H1 (cell line): ENCODE data around the gene UNC93A.

ENCODE experiments used
- CBX8 ChIP-seq: fragments of 300-800, 300-1000 bp; sonication (generic); IDR thresholded peaks from 2 replicates; pipeline ENCODE4 v1.7.1; 2016; ENCODE audit warnings: low read depth, low read length, borderline replicate concordance
- EP300 ChIP-seq, 2 experiments: IDR thresholded peaks; 1 replicate in 1 of 2; 2 replicates in 1 of 2; pipeline ENCODE4 v1.6.1; 2011 to 2012; ENCODE audit warnings: low read depth in 2 of 2, low read length in 2 of 2, mild to moderate bottlenecking in 2 of 2, borderline replicate concordance in 1 of 2, inconsistent platforms in 1 of 2, moderate library complexity in 1 of 2
- JUND ChIP-seq: IDR thresholded peaks from 2 replicates; pipeline ENCODE4 v1.6.1; 2011; ENCODE audit warnings: mild to moderate bottlenecking, improper control_type of control experiment, low read length
- PHF8 ChIP-seq: fragments of 200-600 bp; sonication (generic); conservative IDR thresholded peaks from 2 replicates; pipeline ENCODE4 v1.7.1; 2012; ENCODE audit warnings: low read depth, mild to moderate bottlenecking, inconsistent platforms, low read length, moderate library complexity
- POLR2AphosphoS5 ChIP-seq: IDR thresholded peaks from 2 replicates; pipeline ENCODE4 v1.6.1; 2011; ENCODE audit warnings: low read depth, low read length
- RFX5 ChIP-seq: IDR thresholded peaks from 2 replicates; pipeline ENCODE4 v1.6.1; 2011; ENCODE audit warnings: low read depth, low read length, improper control_type of control experiment, borderline replicate concordance
- TF ChIP-seq, protein P1 (sequence below), 3 experiments: IDR thresholded peaks; 1 replicate in 2 of 3; 2 replicates in 1 of 3; pipeline versions ENCODE4 v1.5.1 to v1.6.1; 2011; ENCODE audit warnings: low read length in 3 of 3, mild to moderate bottlenecking in 3 of 3, inconsistent platforms in 2 of 3, low read depth in 1 of 3, moderate library complexity in 1 of 3; ENCODE audit not compliant: insufficient read depth in 1 of 3; ENCODE audit errors: control extremely low read depth in 1 of 3

DNA sequence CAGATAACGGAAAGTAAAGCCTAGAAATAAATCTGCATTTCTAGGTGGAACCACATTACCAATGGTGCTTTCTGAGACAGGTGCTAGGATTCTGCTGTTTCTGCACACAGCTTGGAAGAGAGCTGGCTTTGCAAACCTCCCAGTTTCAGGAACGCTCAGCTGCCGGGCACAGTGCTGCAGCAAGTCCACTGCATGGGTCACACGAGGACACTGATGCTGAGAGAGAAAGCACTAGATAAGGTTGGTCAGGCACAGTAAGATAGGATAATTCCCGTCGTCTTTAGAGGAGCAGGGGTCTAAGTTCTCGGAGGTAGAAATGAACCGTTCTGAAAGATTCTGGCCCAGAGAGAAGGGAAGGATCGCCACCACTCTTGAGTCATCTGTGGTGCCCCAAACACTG, 11.0 kb downstream of the UNC93A start:
- TF ChIP-seq JUND (no peak), PHF8 (no peak), RFX5 (no peak), POLR2AphosphoS5 (no peak), EP300 (IDR thresholded peaks at IDR 0.05; ENCODE audit: borderline replicate concordance in 1 of 2, low read depth in 2 of 2, low read length in 2 of 2) (no peak), CBX8 (no peak)
- TF ChIP-seq, protein P1, sequence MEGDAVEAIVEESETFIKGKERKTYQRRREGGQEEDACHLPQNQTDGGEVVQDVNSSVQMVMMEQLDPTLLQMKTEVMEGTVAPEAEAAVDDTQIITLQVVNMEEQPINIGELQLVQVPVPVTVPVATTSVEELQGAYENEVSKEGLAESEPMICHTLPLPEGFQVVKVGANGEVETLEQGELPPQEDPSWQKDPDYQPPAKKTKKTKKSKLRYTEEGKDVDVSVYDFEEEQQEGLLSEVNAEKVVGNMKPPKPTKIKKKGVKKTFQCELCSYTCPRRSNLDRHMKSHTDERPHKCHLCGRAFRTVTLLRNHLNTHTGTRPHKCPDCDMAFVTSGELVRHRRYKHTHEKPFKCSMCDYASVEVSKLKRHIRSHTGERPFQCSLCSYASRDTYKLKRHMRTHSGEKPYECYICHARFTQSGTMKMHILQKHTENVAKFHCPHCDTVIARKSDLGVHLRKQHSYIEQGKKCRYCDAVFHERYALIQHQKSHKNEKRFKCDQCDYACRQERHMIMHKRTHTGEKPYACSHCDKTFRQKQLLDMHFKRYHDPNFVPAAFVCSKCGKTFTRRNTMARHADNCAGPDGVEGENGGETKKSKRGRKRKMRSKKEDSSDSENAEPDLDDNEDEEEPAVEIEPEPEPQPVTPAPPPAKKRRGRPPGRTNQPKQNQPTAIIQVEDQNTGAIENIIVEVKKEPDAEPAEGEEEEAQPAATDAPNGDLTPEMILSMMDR (IDR thresholded peaks at IDR 0.05; ENCODE audit: control extremely low read depth in 1 of 3, insufficient read depth in 1 of 3, low read depth in 1 of 3, low read length in 3 of 3), result no peak
